Measurements from ENCODE around the gene TWIST1.

- no peak for TF ChIP-seq POLR2A (IDR thresholded peaks at IDR 0.05; ENCODE audit: low read length)
- TF ChIP-seq GATA1 (IDR thresholded peaks at IDR 0.05; ENCODE audit: low read depth, low read length): no peak
These were observed 44.2 kb upstream of the TWIST1 start for GRCh38 chr7:19161671-19162070.
